ENCODE results near the gene FAM187B.

GRCh38 chr19:35253316-35254286 is 25.1 kb upstream of the FAM187B start:
- no peak for TF ChIP-seq ZNF8 (CRISPR knock-in tag; IDR thresholded peaks at IDR 0.05)
- TF ChIP-seq PPARA (CRISPR knock-in tag; IDR thresholded peaks at IDR 0.05; ENCODE audit: borderline replicate concordance), result no peak
- TF ChIP-seq ISL1 (CRISPR knock-in tag; IDR thresholded peaks at IDR 0.05), result no peak
- TF ChIP-seq ZNF70 (CRISPR knock-in tag; IDR thresholded peaks at IDR 0.05), result no peak
- no peak for TF ChIP-seq ZFP30 (CRISPR knock-in tag; IDR thresholded peaks at IDR 0.05)
- no peak for TF ChIP-seq PATZ1 (CRISPR knock-in tag; IDR thresholded peaks at IDR 0.05; ENCODE audit: borderline replicate concordance)
- no peak for TF ChIP-seq ESRRG (CRISPR knock-in tag; IDR thresholded peaks at IDR 0.05)
- TF ChIP-seq ZC3H10 (CRISPR knock-in tag; IDR thresholded peaks at IDR 0.05), result no peak
- TF ChIP-seq ZFP3 (CRISPR knock-in tag; IDR thresholded peaks at IDR 0.05), result no peak

All from SK-N-SH treated with all-trans-retinoic acid at 6 μM for 48 hours (cell line).